ENCODE data around the gene BBS2.
A peak's percentile ranks its signal among the peaks of the same experiment; 100 is the strongest.

BBS2 gene

DNA sequence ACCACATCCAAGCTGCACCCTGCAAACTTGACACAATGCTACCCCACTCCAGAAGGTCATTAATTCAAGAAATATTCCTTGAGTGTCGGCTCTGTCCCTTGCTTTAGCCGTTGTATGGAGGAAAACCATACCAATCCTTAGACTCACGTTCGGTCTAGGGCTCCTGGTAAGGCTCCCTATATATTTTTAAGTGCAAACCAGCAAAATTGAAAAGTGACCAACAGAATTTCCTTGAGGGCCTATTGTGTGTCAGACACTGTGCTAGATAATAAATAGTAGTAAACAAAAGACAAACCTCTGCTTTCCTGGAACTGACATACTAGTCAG, 390 bp upstream of the BBS2 start:
- no peak for TF ChIP-seq CTCF (IDR thresholded peaks at IDR 0.05; ENCODE audit: insufficient read depth, low read depth, low read length, missing control alignments)
- H3K4me3 ChIP-seq (ENCODE audit: low read length): peak overlapping the region; percentile 88
- DNase-seq (ENCODE audit: low read depth): no peak

DNA sequence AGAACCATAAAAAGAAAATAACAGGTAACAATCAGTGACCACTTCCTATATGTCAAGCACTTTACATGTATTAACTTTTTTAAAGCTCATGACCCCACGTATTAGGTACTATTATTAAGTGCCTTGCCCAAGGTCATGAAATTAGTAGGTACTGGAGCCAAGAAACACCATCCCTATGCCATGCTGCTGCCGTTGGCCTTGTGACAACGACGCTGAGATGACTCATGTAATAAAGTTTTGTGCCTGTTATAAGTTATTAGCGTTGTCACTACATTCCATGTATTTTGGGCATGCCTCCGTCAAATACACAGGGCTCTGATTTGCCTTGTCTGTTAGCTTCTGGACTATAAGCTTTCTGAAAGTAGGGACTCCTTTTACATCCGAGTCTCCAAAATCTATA, 1.4 kb downstream of the BBS2 start:
- no peak for DNase-seq (ENCODE audit: low read depth)
- TF ChIP-seq CTCF (IDR thresholded peaks at IDR 0.05; ENCODE audit: insufficient read depth, low read depth, low read length, missing control alignments): no peak
- H3K4me3 ChIP-seq (ENCODE audit: low read length): no peak overlapping the region

- H3K4me3 ChIP-seq (ENCODE audit: low read length): no peak overlapping the region
- DNase-seq (ENCODE audit: low read depth): no peak
- TF ChIP-seq CTCF (IDR thresholded peaks at IDR 0.05; ENCODE audit: insufficient read depth, low read depth, low read length, missing control alignments): no peak
Measured at GRCh38 chr16:56517206-56517605, 2.6 kb downstream of the BBS2 start.

GRCh38 chr16:56515665-56516064, 4.2 kb downstream of the BBS2 start:
- no peak for DNase-seq (ENCODE audit: low read depth)
- no peak overlapping the region for H3K4me3 ChIP-seq (ENCODE audit: low read length)
- TF ChIP-seq CTCF (IDR thresholded peaks at IDR 0.05; ENCODE audit: insufficient read depth, low read depth, low read length, missing control alignments): no peak

- no peak for TF ChIP-seq CTCF (IDR thresholded peaks at IDR 0.05; ENCODE audit: insufficient read depth, low read depth, low read length, missing control alignments)
- DNase-seq (ENCODE audit: low read depth): peak; percentile 78
- H3K4me3 ChIP-seq (ENCODE audit: low read length): no peak overlapping the region
Measured at GRCh38 chr16:56514845-56515244, 5.0 kb downstream of the BBS2 start.

- peak; percentile 69 for TF ChIP-seq CTCF (IDR thresholded peaks at IDR 0.05; ENCODE audit: insufficient read depth, low read depth, low read length, missing control alignments)
- DNase-seq (ENCODE audit: low read depth): peak; percentile 74
- no peak overlapping the region for H3K4me3 ChIP-seq (ENCODE audit: low read length)
Measured at GRCh38 chr16:56513972-56514371, 5.9 kb downstream of the BBS2 start.

- TF ChIP-seq CTCF (IDR thresholded peaks at IDR 0.05; ENCODE audit: insufficient read depth, low read depth, low read length, missing control alignments): no peak
- no peak overlapping the region for H3K4me3 ChIP-seq (ENCODE audit: low read length)
- no peak for DNase-seq (ENCODE audit: low read depth)
Measured at GRCh38 chr16:56513091-56513490, 6.7 kb downstream of the BBS2 start.

All from epithelial cell of esophagus (primary cell).